ENCODE data around the gene TAF5L. TPM values are rescaled to one million over a fixed set of nuclear protein-coding genes. Genes with fewer than 3 reads are reported as not detected.
"Not testable (repeated sequence)": the region's sequence is repeated elsewhere in the genome, so short reads cannot be mapped to it uniquely, and the experiment has no call there.

The TAF5L gene
- total RNA-seq, 1 donor from 2014 or later: 18.6 TPM

DNA sequence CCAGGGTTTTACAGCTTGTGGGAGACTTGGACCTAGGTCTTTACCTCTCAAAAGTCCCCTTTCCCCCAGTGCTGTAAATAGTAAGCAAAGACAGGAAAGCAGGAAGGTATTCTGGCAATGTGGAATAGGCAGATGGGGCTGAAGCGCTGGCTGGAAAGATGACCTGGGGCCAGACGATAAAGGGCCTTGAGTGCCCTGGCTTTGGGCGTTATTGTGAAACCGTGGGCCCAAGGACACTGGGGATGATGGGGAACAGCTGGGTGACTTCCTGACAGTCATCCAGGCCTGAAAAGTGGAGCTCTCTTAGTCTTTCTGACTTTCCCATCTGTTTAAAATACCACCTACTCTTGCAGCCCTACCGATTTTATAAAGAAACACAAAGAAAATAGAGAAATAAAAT lies 16.5 kb upstream of the TAF5L start:
- DNase-seq: no peak

DNA sequence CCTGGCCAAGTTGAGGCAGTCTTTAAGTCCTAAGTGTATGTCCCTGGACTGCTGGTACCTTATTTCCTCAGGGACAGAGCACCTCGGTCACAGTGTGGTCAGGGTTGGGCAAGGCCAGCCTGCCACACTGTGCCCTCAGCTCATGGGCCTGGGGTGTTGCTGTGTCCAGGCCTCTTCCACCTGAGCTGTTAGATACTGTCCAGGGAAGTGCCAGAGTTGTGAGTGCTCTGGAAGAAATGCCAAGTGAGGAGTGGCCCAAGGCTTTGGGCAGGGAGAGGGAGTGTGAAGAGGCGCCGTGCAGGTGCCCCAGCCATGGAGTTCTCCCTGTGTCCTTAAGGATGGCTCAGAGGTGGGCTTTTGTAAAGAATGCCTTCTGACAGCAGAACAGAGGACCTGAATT lies 15.4 kb upstream of the TAF5L start:
- no peak for DNase-seq

DNA sequence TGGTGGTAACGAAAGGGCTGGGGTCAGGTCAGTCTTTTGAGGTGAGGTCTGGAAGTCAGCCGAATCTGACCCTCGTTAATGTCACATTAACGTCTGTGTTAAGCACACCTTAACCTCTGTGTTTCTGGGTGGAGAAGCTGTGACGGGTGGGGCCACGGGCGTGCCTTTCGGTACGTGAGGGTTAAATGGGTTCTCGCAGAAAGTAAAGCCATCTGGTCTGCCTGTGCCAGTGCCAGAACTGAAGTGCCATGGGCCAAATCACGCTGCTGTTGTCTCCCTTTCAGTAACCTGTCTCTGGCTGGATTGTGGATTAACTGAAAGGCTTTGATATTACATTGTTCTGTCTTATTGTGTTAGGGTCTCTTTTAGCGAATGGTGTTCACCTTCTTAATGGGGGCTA lies 14.5 kb upstream of the TAF5L start:
- DNase-seq: no peak

DNA sequence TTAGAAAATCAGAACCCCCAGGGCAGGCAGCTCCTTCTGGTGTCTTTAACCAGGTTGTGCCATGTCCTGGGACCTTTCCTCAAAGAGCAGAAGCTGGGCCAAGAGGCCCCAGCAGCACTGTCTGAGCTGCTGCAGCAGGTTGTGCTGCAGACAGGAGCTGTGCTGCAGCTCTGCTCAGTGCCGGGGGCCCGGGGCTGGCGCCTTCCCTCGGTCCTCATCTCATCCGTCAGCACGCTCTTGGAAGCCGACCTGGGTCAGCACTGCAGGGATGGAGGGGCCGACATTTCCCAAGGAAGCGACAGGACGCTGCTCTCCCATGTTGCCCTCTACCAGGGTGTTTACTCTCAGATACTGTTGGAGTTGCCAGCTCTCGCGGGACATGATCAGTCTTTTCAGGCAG lies 11.8 kb upstream of the TAF5L start:
- no peak for DNase-seq

DNA sequence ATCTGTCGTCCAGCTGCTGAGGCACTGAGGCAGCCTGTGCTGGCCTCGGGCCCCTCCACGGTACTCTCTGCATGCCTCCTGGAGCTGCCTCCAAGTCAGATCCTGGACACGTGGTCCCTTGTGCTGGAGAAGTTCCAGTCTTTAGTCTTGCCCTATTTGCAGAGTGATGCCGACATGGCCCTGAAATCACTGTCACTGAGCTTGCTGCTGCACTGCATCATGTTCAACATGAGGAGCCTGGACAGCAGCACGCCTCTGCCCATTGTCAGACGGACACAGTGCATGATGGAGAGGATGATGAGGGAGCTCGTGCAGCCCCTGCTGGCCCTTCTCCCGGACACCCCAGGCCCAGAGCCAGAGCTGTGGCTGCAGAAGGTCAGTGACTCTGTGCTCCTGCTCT lies 10.1 kb upstream of the TAF5L start:
- no peak for DNase-seq

DNA sequence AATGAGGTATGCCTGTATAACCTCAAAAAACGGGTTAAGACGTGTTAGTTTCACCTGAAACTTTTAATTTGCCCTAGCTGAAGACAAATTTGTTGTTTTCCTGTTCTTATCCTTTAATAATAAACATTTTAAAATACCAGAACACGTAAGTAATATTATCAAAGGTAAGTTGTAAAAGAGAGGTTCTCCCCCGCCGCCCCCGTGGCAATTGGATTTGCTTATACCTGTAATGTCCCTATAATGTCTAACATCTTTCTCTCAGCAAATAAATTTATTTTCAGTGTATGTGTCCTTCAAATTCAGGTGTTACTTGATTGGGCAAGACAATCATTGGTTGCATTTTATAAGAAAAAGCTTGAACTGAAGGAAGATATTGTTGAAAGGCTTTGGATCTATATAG lies 6.0 kb upstream of the TAF5L start:
- DNase-seq: no peak

DNA sequence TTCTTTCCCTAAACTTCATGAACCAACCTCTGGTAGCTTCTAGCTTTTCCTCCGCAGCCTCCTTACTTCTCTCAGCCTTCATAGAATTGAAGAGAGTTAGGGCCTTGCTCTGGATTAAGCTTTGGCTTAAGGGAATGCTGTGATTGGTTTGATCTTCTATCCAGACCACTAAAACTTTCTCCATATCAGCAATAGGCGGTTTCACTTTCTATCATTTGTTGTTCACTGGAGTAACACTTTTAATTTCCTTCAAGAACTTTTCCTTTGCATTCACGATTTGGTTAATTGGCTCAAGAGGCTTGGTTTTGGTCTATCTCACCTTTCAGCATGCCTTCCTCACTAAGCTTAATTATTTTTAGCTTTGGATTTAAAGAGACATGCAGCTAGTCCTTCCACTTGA lies 5.2 kb upstream of the TAF5L start:
- DNase-seq: no peak

DNA sequence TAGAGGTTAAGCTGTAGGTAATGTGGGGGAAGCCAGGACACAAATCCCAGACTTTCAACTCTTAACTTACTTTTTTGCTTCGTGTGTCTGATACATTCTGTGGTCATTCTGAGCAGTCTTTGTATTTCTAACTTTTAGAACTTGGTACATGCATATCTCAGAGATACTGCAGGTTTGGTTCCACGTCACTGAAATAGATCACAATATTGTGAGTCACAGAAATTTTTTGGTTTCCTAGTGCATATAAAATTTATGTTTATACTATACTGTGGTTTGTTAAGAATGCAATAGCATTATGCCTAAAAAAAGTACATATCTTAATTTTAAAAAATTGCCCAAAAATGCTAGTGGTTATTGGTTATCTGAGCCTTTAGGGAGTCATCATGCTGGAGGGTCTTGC lies 3.3 kb upstream of the TAF5L start:
- no peak for DNase-seq

DNA sequence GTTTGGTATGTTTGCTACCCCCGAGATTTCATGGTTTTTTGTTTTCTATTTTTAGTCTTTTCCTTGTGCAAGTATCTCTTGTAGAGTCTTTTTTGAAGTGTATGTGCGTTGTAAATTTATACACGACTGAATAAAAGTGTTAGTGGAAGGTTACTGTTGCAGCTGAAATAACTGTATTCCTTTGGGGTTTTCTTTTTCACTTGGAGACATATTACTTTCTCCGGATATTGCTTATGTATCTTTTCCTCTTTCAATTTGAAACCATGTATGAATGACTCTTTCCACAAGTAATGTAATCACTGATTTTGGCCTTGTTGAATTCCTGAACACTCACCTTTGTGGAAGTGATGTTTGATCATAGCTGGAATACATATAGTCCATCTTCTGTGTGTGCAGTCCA lies 1.1 kb upstream of the TAF5L start:
- no peak for DNase-seq

DNA sequence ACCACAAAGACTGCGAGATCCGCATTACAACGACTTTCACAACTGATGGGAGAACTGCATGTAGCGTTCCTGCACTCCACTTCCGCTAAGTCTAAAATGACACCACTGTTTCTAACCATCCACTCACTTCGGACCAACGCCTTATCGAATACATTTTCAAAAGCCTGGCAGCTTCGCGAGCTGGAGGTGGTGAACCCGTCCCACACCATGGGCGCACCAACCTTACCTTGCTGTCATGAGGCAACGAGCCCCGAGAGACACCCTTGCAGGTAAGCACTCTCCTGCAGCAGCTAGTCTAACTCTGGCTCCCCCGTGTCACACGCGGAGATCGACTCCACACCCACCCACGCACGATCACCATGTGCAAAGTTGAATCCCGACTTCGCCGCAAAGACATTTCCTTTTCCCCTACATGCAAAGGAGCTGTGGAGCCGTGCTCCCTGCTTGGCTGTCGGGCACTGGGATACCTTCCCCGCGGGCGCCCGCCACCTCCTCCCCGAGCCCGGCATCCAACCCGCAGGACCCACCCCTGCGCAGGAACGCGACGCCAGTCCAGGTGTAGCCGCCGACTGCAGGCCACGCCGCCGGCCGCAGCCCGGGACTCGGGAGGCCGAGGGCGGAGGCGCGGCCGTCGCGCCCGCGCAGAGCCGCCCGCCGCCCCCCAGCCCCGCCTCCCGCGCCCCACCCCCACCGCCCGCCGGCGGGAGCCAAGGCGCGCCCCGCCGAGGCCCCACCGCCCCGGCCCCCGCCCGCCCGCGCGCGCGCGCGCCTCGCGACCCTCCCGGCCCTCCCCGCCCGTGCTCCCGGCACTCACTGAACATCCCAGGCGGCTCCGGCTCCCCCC lies 629 bp downstream of the TAF5L start:
- peak; percentile 71 for DNase-seq

DNA sequence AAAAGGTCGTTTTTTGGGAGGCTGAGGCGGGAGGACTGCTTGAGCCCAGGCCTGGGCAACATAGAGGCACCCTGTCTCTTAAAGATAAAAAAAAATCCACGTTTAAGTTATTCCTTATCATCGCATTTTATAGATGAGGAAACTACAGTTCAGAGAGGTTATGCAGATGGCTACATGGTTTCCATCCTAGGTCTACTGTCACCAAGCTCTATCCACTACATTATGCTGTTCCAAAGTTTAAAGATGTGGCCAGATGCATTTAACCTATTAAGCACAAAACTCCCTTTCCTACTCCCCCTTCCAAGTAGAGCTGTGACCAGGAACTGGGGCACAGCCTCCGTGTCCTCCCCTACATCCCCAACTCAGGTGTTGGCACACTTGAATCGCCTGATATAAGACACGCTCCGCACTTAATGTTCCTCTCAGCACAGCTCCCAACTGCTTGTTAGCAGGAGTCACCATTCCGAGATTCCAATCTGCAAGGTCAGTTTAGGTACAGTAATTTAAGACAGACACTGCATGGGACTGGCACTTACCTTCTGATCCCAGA lies 1.3 kb downstream of the TAF5L start:
- no peak for DNase-seq

DNA sequence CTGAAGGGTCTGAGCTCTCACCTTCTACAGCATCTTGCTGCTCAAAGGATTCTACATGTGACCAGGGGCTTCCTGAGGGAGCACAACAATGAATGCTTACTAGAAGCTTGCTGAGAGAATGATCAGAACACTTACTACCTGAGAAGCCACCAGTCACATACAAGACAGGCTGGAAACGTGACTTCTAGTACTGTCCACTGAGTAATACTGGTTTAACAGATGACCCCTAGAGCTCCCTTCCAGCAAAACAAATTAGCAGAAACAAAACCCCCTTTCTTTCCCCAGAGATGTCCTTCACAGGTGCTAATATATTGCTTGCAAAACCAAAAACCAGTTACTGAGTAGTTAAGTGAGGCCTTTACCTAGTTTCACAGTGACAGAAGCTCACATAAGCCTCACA lies 2.1 kb downstream of the TAF5L start:
- DNase-seq: no peak

DNA sequence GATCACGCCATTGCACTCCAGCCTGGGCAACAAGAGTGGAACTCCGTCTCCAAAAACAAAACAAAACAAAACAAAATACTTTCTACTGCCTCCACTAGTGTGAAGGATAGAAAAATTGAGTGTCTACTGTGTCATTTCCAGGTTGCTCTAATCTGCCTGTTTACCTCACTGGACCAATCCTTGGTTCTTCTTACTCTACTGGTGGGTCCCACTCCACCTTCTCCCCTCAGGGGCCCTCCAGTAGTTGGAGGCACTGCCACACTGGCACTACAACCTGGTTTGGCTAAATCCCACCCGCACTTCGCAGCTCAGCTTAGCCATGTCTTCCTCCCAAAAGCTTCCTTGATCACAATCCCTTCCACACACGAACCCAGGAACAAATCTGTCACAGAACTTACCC lies 2.7 kb downstream of the TAF5L start:
- DNase-seq: no peak

DNA sequence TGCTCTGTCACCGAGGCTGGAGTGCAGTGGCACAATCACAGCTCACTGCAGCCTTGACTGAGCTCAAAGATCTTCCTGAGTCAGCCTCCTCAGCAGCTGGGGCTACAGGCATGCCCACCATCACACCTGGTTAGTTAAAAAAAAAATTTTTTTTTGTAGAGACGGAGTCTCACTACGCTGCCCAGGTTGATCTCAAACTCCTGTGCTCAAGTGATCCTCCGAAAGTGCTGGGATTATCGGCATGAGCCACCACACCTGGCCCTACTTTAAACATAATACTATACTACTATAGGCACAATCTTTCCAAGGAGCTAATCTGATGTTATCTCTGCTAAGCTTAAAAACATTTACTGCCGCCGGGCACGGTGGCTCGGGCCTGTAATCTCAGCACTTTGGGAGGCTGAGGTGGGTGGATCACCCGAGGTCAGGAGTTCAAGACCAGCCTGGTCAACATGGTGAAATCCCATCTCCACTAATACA lies 3.2 kb downstream of the TAF5L start:
- DNase-seq: not testable (repeated sequence)

DNA sequence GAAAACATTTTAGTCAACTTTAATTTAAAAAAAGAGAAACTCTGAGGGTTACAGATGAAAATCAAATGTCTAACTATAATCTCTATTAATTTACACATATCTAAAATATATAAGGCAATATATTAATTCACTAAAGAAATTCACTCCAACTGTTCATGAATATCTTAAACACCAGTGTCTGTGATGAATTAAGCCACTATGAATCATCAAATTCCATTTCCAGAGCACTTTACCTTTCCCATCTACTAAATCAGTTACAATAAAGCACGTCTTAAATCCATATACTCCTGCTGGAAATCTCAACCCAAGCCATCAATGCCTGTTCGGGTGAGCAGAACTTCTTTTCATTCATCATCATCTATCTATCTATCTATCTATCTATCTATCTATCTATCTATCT lies 4.3 kb downstream of the TAF5L start:
- DNase-seq: no peak

DNA sequence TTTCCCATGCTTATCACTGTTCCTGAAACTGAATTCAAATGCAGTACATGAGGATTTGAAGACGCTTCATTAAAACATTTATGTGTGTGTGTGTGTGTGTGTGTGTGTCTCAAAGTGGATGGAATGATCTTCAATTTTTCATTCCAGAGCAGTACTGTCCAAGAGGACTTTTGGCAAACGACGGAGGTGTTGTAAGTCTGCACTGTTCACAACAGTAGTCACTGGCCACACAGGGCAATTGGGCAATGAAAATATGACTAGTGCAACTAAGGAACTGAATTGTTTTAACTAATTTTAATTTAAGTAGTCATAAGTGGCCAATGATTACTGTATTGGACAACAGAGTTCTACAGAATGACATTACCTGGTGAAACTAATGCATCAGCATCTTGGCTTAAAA lies 5.0 kb downstream of the TAF5L start:
- no peak for DNase-seq

DNA sequence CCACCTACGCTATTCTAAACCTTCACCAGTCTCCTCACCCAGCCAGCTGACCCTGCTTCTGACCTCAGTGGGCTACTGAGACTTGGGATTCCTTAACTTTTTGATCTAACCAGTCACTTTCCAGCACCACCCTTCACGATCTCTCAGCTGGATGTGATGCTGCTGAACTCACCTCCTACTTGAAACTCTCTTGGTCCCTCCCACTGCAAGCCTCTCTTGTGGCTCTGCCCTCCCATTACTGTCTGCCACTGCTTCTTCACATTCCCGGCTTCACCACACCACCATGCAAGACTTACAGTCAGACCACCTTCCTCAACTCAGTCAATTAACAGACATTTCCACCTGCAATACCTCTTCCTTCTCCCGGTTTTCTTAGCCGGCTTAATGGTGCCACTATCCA lies 6.3 kb downstream of the TAF5L start:
- no peak for DNase-seq

DNA sequence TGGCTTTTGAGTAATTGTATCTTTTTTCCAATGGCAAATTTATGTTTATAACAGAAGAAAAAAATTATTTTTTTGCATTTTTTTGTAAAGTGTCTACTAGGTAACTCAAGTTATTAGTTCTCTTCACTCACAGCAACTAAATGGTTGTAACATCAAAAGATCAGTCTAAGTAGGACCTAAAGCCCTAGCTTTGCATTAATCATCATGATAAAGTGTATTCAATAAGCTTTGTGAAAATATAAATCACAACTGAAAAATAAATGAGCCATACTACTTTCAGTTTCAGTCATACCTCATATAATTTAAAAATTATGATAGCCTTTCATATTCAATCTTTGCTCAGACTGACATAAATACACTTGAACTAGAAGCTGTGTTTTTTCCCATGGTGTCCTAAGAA lies 6.9 kb downstream of the TAF5L start:
- DNase-seq: no peak

DNA sequence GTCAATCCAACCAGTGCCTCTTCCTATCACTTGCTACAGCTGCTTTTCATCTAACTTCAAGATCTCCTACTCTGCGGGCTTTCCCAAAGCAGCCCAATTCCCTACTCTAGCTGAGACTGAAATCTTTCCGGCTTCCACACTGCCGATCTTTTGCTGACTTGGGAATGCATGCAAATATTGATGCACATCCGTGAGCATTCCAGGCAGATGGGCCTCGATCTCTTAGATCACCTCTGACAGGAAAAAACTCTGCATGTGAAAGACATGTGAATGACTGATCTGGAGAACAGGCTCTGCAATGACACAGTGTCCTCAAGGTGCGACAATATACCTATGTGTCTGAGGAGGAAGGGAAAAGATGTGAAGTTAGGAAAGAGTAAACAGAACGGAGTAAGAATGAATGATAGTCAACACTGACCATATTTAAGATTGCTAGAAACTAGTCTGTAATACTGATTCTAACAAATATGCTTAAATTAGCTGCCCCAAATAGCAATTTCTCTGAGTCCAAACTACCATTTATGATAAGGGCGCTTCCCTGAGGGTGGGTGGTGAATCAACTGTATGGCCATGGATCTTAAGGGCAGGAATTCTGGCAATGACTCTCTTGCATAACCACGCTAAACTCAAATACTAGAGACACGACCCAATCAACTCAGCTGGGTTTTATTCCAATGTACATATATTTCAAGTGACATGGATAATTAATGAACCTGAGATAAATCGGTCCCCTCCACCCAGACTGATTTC lies 8.4 kb downstream of the TAF5L start:
- DNase-seq: no peak

DNA sequence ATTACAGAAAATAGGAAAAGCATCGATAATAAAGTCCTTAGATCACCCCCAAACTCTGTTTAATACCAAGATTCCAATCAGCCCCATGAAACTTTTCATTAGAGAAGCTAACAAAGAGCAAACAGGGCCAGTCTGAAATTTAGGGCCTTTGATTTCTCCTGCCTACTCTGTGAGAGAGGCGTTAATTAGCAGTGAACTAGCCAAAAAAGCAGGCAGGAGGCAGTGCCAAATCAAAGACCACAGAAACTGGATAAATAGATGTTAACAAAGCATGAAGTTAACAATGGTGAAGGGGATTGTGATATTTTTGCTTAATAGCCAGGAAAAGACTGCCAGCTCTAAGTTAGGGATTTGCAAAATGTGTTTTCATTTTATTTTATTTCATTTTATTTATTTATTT lies 11.2 kb downstream of the TAF5L start:
- DNase-seq: no peak

DNA sequence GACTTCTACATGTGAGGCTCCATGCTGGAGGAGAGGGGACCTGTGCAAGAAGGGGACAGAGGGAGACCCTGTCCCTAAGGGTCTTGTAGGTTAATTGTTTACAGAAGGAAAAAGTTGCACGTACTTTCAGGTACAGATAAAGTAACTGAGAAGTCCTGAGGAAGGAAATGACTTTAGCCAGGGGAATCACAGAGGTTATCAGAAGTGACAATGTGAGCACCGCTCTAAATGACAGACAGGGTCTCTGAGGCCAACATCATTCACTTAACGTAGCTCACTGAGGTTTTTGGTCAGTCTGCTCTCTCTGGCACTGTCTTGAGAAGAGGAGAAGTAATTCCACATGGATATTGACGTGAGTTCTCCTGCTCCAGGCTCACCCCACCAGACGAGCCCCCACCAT lies 12.0 kb downstream of the TAF5L start:
- no peak for DNase-seq

DNA sequence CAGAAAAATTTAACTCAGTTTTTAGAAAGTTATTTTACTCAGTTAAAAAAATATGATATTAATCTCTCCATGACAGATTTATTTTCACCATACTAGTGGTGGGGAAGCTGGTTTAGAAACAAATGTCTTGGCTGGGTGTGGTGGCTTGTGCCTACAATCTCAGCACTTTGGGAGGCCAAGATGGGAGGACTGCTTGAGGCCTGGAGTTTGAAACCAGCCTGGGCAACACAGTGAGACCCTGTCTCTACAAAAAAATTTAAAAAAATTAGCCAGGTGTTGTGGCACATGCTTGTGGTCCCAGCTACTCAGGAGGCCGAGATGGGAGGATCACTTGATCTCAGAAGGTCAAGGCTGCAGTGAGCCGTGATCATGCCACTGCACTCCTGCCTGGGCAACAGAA lies 17.3 kb downstream of the TAF5L start:
- DNase-seq: no peak

DNA sequence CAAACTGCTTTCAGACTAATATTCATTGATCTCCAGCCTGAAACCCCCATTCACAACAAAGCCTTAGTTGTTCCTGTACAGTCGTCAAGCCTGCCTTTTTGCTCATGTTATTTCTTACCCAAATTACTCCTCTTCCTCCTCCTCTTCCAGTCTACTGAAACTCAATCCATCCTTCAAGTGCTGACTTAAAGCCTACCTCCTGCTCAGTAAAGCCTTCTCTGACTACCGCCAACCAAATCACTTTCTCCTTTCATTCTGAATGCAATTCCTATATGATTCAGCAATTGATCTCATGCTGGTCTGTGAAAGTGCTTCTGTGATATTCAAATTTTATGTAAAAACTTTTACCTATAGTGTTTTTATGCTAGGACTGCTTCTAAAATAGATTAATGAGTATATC lies 18.6 kb downstream of the TAF5L start:
- no peak for DNase-seq

Data from tongue (tissue), 2 donors.